Stimulated activated CD8-positive, alpha-beta memory T cell treated with anti-CD3 and anti-CD28 coated beads, Interleukin-12 subunit alpha, Interleukin-12 subunit beta, amount 100 ng/mL, for 1 hour (primary cell): ENCODE data around the gene SNED1.
"Not testable (repeated sequence)": the region's sequence is repeated elsewhere in the genome, so short reads cannot be mapped to it uniquely, and the experiment has no call there.

Source experiments
- DNase-seq: peaks from one replicate; pipeline ENCODE4 v3.0.0-alpha.2; 2020; ENCODE audit warnings: low read depth

The SNED1 gene

GRCh38 chr2:240972636-240973521 is 25.5 kb upstream of the SNED1 start:
- DNase-seq: no peak

DNA sequence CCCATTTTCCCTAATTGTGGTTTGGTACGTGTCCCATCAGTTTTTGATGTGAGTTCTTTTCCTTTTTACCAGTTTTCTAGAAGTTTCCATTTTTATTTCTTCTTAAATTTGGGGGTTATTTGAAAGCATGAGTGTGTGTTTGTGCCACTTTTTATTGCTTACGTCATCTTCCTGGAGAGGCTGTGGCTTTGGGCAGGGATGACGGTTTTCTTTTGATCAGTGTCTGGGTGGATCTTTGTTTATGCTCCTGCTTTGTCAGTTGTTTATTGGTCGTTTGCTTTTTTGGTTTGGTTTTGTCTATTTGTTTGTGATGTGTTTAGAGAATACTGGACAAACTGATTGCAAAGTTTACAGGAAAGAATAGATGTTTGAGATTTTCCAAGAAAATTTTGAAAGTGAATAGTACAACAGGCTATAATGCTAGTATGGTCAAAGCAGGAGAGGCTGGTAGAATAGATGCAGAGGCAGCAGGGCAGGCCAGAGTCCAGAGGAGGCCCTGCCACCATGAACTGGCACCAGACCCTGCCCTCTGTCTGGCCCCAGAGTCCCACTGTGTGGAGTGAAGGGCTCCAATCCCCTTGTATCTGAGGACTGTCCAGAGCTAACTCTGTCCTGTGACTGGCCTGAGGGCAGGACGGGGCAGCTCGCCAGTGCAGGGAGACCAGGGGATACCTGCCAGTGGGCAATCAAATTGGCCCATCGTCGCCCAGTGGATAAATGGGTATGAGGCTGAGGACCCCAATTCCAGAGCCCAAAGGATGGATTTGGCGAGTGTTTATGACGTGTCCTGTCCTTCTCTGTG is 23.4 kb upstream of the SNED1 start:
- no peak for DNase-seq

- DNase-seq: not testable (repeated sequence)
Observed at GRCh38 chr2:240975903-240976302, 22.5 kb upstream of the SNED1 start.

DNA sequence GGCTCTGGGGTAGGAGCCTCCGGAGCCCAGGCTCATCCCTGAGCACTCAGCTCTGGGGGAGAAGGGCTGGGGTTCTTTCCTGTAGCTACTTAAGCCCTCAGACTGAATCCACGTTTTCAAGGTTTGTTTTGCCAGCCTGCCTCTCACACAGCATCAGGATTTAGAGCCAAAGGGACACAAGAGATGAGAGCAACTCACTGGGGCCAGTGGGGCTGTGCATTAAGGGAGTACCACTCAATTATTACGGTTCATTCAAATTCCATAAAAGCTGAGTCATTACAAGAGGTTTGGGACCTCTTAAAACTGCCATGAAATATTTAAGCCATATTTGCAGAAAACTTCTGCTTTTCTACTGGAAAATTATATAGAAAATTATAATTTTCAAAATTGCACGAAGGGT is 17.1 kb upstream of the SNED1 start:
- DNase-seq: no peak

DNA sequence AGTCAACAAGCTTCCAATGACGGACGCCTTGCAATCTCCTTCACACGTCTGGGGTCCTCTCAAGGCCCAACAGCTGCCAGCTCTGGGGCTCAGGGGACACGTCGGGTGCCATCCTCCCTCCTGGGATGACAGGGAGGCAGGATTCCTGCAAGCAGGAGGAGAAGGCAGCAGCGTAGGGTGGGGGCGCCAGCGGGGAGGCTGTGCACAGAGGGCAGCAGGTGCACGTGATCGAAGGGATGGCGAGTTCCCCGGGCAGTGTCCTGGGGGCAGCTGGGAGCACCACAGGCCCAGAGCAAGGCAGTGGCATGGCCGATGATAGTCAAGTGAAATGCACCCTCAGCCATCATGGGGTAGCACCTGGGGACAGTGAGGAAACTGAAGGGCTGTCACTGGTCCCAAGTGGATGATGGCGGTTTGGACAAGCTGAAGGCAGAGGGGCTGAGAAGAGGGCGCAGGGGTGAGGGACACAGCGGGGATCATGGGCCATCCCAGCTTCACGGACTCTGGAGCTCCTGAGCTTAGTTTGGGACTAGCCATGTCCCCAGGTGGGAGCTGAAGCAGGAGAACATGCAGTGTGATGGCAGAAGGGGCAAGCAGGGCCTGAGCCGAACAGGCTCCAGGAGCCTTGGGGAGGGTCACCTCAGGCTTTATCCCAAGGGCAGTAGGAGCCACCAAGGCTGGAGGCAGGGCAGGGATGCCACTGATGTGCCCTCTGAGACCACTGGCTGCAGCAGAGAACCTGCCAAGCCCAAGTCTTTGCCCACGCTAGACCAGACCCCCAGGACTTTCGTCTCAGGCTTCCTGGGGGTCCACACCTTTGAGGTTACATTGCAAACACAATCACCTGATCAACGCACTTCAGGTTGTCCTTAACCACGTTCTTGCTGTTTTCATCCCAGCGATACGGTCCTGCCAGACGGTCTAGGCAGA is 16.3 kb upstream of the SNED1 start:
- DNase-seq: no peak

GRCh38 chr2:240982821-240983281 is 15.6 kb upstream of the SNED1 start:
- no peak for DNase-seq

- DNase-seq: no peak
Observed at GRCh38 chr2:240983361-240983995, 14.9 kb upstream of the SNED1 start.

- no peak for DNase-seq
Observed at GRCh38 chr2:240983996-240984498, 14.4 kb upstream of the SNED1 start.

DNA sequence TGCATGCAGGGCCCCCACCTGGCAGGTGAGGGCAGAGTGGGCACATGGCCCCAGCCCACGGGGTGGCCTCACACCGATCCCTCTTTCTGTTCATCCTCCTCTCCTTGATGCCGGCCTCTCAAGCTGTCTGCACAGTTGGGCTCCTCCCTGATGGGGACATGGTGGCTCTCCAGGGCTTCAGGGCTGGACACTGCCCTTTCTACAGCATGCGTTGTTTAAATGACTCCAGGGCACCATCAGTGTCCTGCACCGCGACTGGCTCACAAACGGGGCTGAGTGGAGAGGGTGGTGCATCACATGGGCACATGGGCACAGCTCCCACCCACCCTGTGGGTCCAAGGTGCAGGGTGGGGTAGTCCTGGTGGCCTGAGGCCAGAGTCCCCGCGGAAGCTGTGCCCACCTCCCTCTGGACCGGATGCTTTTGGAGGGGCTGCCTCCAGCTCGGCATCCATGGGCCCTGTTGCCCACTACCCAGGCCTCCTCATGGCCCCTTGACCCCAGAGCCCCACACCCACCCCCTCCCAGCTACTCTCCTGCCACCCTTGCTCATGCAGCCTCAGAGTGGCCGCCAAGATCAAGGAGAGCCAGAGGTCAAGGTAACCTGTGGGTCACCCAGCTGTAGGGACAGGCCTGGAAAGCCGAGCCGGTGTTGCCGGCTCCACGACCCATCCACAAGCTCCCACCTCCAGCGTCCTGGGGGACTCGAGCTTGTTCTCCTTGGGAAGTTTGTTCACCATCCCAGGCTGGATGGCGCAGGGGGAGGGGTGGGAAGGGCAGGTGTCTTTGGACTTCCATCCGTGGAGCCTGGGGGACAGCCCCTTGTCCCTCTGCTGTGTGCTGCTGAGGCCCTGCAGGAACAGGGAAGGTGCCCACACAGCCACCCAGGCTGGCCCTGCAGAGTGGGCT is 12.3 kb upstream of the SNED1 start:
- DNase-seq: no peak

GRCh38 chr2:240986787-240987411 is 11.5 kb upstream of the SNED1 start:
- no peak for DNase-seq

GRCh38 chr2:240987588-240987987 is 10.8 kb upstream of the SNED1 start:
- no peak for DNase-seq

GRCh38 chr2:240988146-240988545 is 10.3 kb upstream of the SNED1 start:
- no peak for DNase-seq

GRCh38 chr2:240988571-240989271 is 9.7 kb upstream of the SNED1 start:
- DNase-seq: no peak

GRCh38 chr2:240989451-240990265 is 8.8 kb upstream of the SNED1 start:
- DNase-seq: no peak

GRCh38 chr2:240990266-240990529 is 8.2 kb upstream of the SNED1 start:
- DNase-seq: no peak

GRCh38 chr2:240990726-240991377 is 7.6 kb upstream of the SNED1 start:
- no peak for DNase-seq

- no peak for DNase-seq
Observed at GRCh38 chr2:240991378-240992263, 6.8 kb upstream of the SNED1 start.
